ENCODE measurements around the gene ARHGEF11.

ARHGEF11 gene

DNA sequence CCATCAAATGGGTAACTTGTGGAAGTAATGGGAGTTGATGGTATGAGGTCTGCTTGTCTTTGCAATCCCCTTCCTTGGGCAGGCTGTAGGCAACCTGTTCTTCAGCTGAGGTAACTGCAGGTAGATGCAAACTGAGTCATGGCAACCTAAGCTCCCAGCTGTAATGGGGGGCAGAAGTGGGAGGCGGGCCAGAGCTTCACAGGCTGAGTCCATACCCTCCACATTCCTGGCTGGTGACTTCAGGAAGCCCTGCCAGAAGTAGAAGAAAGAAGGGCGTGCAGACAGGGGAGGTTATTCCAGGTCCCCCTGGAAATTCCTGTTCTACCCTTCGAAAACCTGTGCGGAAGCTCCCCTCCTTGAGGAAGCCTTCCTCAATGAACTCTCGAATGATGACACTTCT, 44.9 kb downstream of the ARHGEF11 start:
- DNase-seq (ENCODE audit: low spot score) (no peak), FAIRE-seq (no peak)

GRCh38 chr1:156999596-157000320, 45.8 kb downstream of the ARHGEF11 start:
- FAIRE-seq (no peak), DNase-seq (ENCODE audit: low spot score) (no peak)

DNA sequence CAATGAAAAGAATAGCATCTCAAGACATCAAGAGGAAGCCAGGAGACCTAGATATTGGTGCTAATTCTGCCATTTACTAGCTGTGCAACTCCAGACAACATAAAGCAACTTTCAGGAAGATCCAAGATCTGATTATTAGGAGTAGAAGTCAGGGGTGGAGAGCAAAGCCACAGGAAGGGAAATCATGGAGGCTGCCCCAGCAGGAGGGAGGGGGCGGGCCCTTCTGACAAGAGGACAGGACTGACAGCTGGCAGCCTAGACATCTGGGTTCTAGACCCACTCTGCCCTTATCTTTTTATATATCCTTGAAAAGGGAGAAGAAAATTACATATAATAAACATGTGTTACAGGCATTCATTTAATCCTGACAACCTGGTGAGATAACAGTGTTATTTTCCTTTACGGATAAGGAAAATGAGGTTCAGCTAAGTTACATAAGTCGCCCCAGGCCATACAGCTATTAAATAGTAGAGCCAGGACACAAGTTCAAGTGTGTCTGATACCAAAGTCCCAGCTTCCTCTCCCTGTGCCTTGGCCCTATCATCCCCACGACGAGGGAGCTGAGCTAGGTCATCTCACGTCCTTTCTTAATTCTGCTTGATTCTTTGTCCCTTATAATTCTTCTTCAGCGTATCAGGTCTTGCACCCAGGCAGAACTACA, 46.6 kb downstream of the ARHGEF11 start:
- DNase-seq (ENCODE audit: low spot score) (no peak), FAIRE-seq (no peak)

DNA sequence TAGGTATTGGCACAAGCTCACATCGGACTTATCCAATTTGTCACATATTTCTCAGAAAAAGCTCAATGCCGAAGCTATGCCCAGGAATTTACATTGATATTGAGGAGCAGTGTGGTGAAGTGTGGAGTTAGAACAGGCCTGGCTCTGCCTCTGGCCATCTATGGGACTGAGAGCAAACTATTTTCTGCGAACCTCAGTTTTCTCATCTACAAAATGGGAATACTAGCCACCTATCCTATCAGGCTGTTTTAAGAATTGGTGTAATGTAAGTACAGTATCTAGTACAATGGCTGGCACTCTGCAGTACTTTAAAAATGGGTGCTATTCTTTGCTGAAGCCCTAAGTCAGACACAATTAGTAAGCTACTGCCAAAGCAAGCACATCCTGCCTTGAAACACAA, 47.2 kb downstream of the ARHGEF11 start:
- no peak for FAIRE-seq
- DNase-seq (ENCODE audit: low spot score), result no peak

GRCh38 chr1:156995412-156995811, 50.1 kb downstream of the ARHGEF11 start:
- DNase-seq (ENCODE audit: low spot score), result no peak

DNA sequence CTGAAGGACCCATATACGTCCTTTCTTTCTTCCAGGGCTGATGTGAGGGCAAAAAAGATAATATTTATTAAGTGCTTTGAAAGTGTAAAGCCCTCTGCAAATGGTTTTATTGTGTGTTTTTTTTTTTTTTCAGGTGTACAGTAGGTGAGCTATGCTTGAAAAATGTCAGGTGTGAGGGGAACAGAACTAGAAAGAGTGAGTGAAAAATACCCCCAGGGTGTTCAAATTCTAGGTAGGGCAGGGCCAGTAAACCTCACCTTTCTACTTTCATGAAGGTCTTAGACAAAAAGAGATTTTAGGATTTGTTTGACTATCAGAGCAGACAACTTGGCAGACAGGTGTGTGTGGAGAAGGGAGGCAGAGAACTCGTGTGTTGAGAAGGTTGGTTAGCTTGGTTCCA, 51.3 kb downstream of the ARHGEF11 start:
- DNase-seq (ENCODE audit: low spot score) (no peak), FAIRE-seq (no peak)

More at GRCh38 chr1:156995412-156995811, 50.1 kb downstream of the ARHGEF11 start:
- FAIRE-seq, result no peak

GRCh38 chr1:156993426-156994147, 52.0 kb downstream of the ARHGEF11 start:
- FAIRE-seq (no peak), DNase-seq (ENCODE audit: low spot score) (no peak)

DNA sequence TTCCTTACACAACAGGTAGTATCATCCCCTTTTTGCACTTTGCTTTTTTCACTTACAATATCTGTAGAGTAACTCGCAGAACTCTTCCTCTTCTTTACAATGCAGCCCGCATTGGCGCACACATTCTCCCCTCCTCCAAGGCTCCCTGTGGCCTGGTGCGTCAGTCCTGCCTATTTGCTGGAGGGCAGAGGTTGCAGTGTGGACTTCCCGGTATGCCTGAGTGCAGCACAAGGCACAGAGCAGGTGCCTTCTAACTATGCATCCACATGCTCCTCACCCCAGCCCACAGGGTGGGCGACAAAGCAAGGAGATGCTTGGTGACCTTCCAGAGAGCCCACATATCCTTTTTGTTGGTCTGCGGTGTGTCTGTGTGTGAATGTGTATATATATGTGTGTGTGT, 53.3 kb downstream of the ARHGEF11 start:
- FAIRE-seq, result no peak
- no peak for DNase-seq (ENCODE audit: low spot score)

GRCh38 chr1:156987715-156988114, 57.8 kb downstream of the ARHGEF11 start:
- FAIRE-seq, result no peak
- no peak for DNase-seq (ENCODE audit: low spot score)

GRCh38 chr1:156980551-156980950, 65.0 kb downstream of the ARHGEF11 start:
- FAIRE-seq, result no peak
- DNase-seq (ENCODE audit: low spot score), result no peak

DNA sequence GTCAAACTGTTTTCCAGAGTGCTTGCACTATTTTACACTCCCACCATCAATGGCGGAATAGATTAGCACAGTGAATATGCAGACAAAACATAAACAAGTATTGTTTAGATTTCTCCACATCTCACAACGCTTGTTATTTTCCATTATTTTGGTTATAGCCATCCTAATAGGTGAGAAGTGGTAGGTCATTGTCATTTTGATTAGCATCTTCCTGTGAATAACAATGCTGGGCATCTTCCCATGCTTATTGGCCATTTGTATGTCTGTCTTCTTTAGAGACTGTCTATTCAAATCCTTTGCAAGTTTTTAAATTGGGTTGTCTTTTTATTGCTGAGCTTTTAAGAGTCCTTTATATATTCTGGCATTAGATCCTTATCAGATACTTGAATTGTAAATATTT, 70.5 kb downstream of the ARHGEF11 start:
- FAIRE-seq (no peak), DNase-seq (ENCODE audit: low spot score) (no peak)

- DNase-seq (ENCODE audit: low spot score) (no peak), FAIRE-seq (no peak)
These were observed 72.1 kb downstream of the ARHGEF11 start for GRCh38 chr1:156973417-156973816.

- no peak for DNase-seq (ENCODE audit: low spot score)
These were observed 75.5 kb downstream of the ARHGEF11 start for GRCh38 chr1:156970017-156970416.

GRCh38 chr1:156969496-156969895, 76.0 kb downstream of the ARHGEF11 start:
- no peak for DNase-seq (ENCODE audit: low spot score)
- FAIRE-seq, result no peak

More at GRCh38 chr1:156970017-156970416, 75.5 kb downstream of the ARHGEF11 start:
- no peak for FAIRE-seq

GRCh38 chr1:156964441-156964840, 81.1 kb downstream of the ARHGEF11 start:
- FAIRE-seq, result no peak
- DNase-seq (ENCODE audit: low spot score), result no peak

- no peak for FAIRE-seq
- DNase-seq (ENCODE audit: low spot score), result no peak
These were observed 81.9 kb downstream of the ARHGEF11 start for GRCh38 chr1:156963621-156964020.

- no peak for DNase-seq (ENCODE audit: low spot score)
- FAIRE-seq, result no peak
These were observed 83.8 kb downstream of the ARHGEF11 start for GRCh38 chr1:156961709-156962108.

DNA sequence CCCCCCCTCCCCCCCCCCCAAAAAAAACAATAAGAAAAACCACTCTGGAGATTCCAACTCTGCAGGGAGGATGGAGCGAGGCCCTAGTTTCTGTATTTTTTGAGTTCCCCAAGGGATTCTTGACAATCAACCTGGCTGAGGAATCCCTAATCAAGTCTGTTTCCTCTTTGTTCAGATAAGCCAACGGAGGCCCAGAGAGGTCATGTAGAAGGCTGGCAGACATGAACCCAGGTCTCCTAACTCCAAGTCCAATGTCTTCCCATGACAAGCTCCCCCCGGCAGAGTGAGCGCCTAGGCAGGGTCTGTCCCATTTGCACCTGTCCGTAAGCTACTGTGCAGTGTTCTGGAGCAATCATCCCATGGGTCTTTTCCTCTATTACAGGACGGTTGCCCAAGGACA, 85.6 kb downstream of the ARHGEF11 start:
- DNase-seq (ENCODE audit: low spot score), result no peak
- FAIRE-seq, result no peak

DNA sequence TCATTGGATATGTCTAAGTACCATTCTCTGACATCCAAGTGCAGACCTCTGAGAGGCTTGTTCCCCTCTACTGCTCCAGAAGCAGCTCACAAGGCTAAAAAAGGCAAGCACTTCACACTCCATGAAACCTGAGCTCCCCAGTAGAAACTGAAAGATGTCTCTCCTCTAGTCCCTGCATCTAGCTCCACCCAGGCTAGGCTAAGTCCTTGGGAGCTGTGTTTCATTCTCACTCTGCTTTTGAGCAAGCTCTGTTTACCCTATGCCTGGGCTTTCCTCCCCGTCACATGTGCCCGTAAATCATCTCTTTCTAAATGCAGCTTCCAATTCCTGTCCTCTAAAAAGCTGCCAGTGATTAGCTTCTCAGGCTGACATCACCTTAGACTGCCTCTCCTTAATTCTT, 86.1 kb downstream of the ARHGEF11 start:
- FAIRE-seq, result no peak
- DNase-seq (ENCODE audit: low spot score), result no peak

GRCh38 chr1:156958247-156958714, 87.3 kb downstream of the ARHGEF11 start:
- DNase-seq (ENCODE audit: low spot score) (no peak), FAIRE-seq (no peak)

GRCh38 chr1:156957634-156958033, 87.9 kb downstream of the ARHGEF11 start:
- DNase-seq (ENCODE audit: low spot score), result no peak
- FAIRE-seq, result no peak

DNA sequence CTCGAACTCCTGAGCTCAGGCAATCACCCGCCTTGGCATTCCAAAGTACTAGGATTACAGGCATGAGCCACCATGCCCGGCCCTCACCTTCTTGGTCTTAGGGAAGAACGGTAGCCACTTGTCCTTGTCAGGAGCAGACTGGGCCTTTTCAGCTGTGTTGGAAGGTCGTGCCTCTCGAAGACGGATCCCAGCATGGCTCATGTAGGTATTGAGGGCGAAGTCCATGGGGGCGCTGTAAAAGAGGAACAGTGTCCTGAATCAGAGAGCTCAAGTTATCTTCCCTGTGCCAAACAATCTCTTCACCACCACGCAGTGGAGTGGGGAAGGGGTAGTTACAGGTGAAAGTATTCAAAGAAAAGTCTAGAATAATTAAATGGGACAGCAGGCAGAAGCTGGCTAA, 89.2 kb downstream of the ARHGEF11 start:
- FAIRE-seq (no peak), DNase-seq (ENCODE audit: low spot score) (no peak)

All from RCC 7860 (cell line).